Uterus (tissue), 4 donors: ENCODE data around the gene GUSB. TPM values are rescaled to one million over a fixed set of nuclear protein-coding genes. Genes with fewer than 3 reads are reported as not detected.
"Not testable (repeated sequence)": the region's sequence is repeated elsewhere in the genome, so short reads cannot be mapped to it uniquely, and the experiment has no call there.

Source experiments
- DNase-seq, 2 donors: peaks; one replicate each; pipeline ENCODE4 v3.0.0-alpha.2; 2019 to 2020
- H3K27ac ChIP-seq, 2 donors: fragments of 200-600 bp; sonication (generic); 1 replicate in 1 of 2; 2 replicates in 1 of 2; pipeline ENCODE4 v1.5.1; 2016 to 2018
- H3K27me3 ChIP-seq, 2 donors: fragments of 200-600 bp; sonication (generic); one replicate each; pipeline ENCODE4 v1.5.1; 2018 to 2019; ENCODE audit warnings: control low read depth in 1 of 2
- H3K36me3 ChIP-seq, 2 donors: fragments of 200-600 bp; sonication (generic); one replicate each; pipeline ENCODE4 v1.5.1; 2019; ENCODE audit warnings: control low read depth in 1 of 2
- H3K4me1 ChIP-seq, 2 donors: fragments of 200-600 bp; sonication (generic); one replicate each; pipeline ENCODE4 v1.5.1; 2018 to 2019; ENCODE audit warnings: control low read depth in 1 of 2
- H3K4me3 ChIP-seq, 2 donors: fragments of 200-600 bp; sonication (generic); 1 replicate in 1 of 2; 2 replicates in 1 of 2; pipeline ENCODE4 v1.5.1; 2018 to 2019; ENCODE audit warnings: mild to moderate bottlenecking in 1 of 2
- H3K9me3 ChIP-seq, 2 donors: fragments of 200-600 bp; sonication (generic); one replicate each; pipeline ENCODE4 v1.5.1; 2019; ENCODE audit warnings: control low read depth in 1 of 2
- CTCF ChIP-seq, 4 experiments: fragments of 200-600 bp in 2 of 4; fragments of 450-650 bp in 2 of 4; sonication (generic) in 2 of 4; IDR thresholded peaks; one replicate each; pipeline ENCODE4 v1.5.1; 2016 to 2019; ENCODE audit warnings: antibody characterized with exemption in 4 of 4, mild to moderate bottlenecking in 2 of 4, moderate library complexity in 1 of 4
- POLR2A ChIP-seq, 2 donors: fragments of 450-650 bp; IDR thresholded peaks; one replicate each; pipeline ENCODE4 v1.6.1; 2016; ENCODE audit warnings: antibody characterized with exemption in 2 of 2, mild to moderate bottlenecking in 1 of 2, moderate library complexity in 1 of 2
- intact Hi-C: fragments of 100-400 bp; cut with DNase I; formaldehyde crosslinking; loops from one replicate; pipeline ENCODE4 v1.15.1; 2023; ENCODE audit warnings: low total_unique reads
- total RNA-seq, 4 donors: library from RNA; depleted of rRNA in 3 of 4; stranded (reverse); fragments of >200 nt in 3 of 4; gene quantifications; one replicate each; pipeline versions ENCODE4 v1.1.0 to v1.2.4, GENCODE V29; 2014 to 2023
- donor health status: DM: yes; HTN: yes; CAD: no.

GUSB gene
- total RNA-seq, 4 donors from 2014 or later, result 8.2 to 48.9 (median 32.8) TPM

- Histone ChIP-seq H3K36me3 (no peaks in the 10 kb centered on the region), H3K9me3 (no peaks in the 10 kb centered on the region), H3K27me3 (no peaks in the 10 kb centered on the region), H3K27ac (no peak overlapping the region), H3K4me1 (no peaks in the 10 kb centered on the region), H3K4me3 (no peak overlapping the region)
- intact Hi-C loops, result no loop called here
- no peak for TF ChIP-seq CTCF (IDR thresholded peaks at IDR 0.05)
- DNase-seq, result no peak
These were observed 30.0 kb downstream of the GUSB start for GRCh38 chr7:65951837-65952578.

GRCh38 chr7:65946904-65947303, 35.1 kb downstream of the GUSB start:
- intact Hi-C loops, result no loop called here
- H3K27ac ChIP-seq, result no peak overlapping the region
- H3K4me1 ChIP-seq, result no peaks in the 10 kb centered on the region
- peak in 1 of 2 donors; percentile 29 for DNase-seq
- no peaks in the 10 kb centered on the region for H3K36me3 ChIP-seq
- no peak overlapping the region for H3K4me3 ChIP-seq
- no peaks in the 10 kb centered on the region for H3K9me3 ChIP-seq
- TF ChIP-seq CTCF (IDR thresholded peaks at IDR 0.05) (no peak), POLR2A (IDR thresholded peaks at IDR 0.05) (no peak)
- H3K27me3 ChIP-seq, result no peaks in the 10 kb centered on the region

GRCh38 chr7:65945787-65946186, 36.2 kb downstream of the GUSB start:
- H3K4me1 ChIP-seq, H3K27ac ChIP-seq, intact Hi-C loops, H3K9me3 ChIP-seq, H3K36me3 ChIP-seq, H3K27me3 ChIP-seq, H3K4me3 ChIP-seq, DNase-seq: not testable (repeated sequence)

DNA sequence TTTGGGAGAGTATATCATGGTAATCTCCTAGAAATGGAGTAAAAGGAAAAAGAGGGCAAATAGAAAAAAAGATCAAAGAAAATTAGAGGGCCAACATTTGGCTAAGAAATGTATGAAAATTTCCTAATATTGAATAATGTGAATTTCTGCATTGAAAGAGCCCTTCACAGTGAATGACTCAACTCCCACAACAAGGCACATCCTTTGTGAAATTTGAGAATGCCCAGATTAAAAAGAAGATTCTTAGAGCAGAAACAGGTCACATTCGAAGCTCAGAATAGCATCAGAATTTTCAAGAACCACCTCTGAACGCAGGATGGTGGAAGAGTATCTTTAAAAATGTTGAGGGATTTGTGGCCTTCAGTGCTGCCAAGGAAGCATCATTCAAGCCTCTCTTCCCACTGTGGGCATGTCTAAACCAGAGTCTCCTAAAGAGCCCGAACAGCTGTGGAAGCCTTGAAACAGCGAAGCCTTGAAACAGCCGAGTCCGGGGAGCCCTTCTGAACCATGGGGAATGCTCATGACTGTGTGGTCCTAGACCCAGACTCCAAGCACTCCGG, 43.6 kb downstream of the GUSB start:
- Histone ChIP-seq H3K4me3 (no peak overlapping the region), H3K36me3 (no peaks in the 10 kb centered on the region), H3K27me3 (no peaks in the 10 kb centered on the region), H3K27ac (no peak overlapping the region), H3K4me1 (no peaks in the 10 kb centered on the region), H3K9me3 (no peaks in the 10 kb centered on the region)
- no peak for TF ChIP-seq CTCF (IDR thresholded peaks at IDR 0.05)
- no peak for TF ChIP-seq POLR2A (IDR thresholded peaks at IDR 0.05)
- no peak for DNase-seq
- intact Hi-C loops, result no loop called here

- no peak for DNase-seq
- intact Hi-C loops, result no loop called here
These were observed 44.7 kb downstream of the GUSB start for GRCh38 chr7:65937296-65937695.

More at GRCh38 chr7:65937296-65937695, 44.7 kb downstream of the GUSB start:
- no peak overlapping the region for H3K4me3 ChIP-seq
- H3K27ac ChIP-seq, result no peak overlapping the region
- H3K4me1 ChIP-seq, result no peaks in the 10 kb centered on the region
- H3K27me3 ChIP-seq, result no peaks in the 10 kb centered on the region
- no peak for TF ChIP-seq POLR2A (IDR thresholded peaks at IDR 0.05)
- TF ChIP-seq CTCF (IDR thresholded peaks at IDR 0.05), result no peak
- no peaks in the 10 kb centered on the region for H3K36me3 ChIP-seq
- no peaks in the 10 kb centered on the region for H3K9me3 ChIP-seq
